Measurements from ENCODE around the gene MAX. TPM values are rescaled to one million over a fixed set of nuclear protein-coding genes. Genes with fewer than 3 reads are reported as not detected.

MAX gene
- total RNA-seq, 4 donors from 2014 or later, result 79.0 to 112 (median 90.4) TPM

DNA sequence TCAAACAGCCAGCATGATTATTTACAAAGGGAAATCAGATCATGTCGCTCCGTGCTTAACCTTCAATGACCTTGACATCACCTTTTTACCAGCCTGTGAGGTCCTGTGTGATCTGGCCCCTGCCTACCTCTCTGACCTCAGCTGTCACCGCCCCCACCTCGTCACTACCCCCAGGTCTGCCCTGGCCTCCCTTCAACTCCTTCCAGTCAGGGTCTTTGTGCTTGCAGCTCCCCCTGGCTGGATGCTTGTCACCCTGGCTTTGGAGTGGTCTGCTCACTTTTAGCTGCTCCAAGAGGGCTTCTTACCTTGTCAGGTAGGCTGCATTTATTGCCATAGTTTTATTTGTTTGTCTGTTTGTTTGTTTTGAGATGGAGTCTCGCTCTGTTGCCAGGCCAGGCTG is 8.2 kb upstream of the MAX start:
- 72% methylated on average over 5 of the region's 5 CpGs for WGBS
- Histone ChIP-seq H3K27me3 (no peaks in the 10 kb centered on the region), H3K27ac (no peak overlapping the region), H3K9me3 (no peaks in the 10 kb centered on the region), H3K4me1 (no peaks in the 10 kb centered on the region), H3K36me3 (no peaks in the 10 kb centered on the region), H3K4me3 (no peak overlapping the region)
- TF ChIP-seq POLR2AphosphoS5 (IDR thresholded peaks at IDR 0.05) (no peak), EP300 (IDR thresholded peaks at IDR 0.05) (no peak), POLR2A (IDR thresholded peaks at IDR 0.05) (no peak)
- TF ChIP-seq, protein P1, sequence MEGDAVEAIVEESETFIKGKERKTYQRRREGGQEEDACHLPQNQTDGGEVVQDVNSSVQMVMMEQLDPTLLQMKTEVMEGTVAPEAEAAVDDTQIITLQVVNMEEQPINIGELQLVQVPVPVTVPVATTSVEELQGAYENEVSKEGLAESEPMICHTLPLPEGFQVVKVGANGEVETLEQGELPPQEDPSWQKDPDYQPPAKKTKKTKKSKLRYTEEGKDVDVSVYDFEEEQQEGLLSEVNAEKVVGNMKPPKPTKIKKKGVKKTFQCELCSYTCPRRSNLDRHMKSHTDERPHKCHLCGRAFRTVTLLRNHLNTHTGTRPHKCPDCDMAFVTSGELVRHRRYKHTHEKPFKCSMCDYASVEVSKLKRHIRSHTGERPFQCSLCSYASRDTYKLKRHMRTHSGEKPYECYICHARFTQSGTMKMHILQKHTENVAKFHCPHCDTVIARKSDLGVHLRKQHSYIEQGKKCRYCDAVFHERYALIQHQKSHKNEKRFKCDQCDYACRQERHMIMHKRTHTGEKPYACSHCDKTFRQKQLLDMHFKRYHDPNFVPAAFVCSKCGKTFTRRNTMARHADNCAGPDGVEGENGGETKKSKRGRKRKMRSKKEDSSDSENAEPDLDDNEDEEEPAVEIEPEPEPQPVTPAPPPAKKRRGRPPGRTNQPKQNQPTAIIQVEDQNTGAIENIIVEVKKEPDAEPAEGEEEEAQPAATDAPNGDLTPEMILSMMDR (IDR thresholded peaks at IDR 0.05), result no peak
- DNase-seq (ENCODE audit: low spot score in 2 of 2), result no peak

DNA sequence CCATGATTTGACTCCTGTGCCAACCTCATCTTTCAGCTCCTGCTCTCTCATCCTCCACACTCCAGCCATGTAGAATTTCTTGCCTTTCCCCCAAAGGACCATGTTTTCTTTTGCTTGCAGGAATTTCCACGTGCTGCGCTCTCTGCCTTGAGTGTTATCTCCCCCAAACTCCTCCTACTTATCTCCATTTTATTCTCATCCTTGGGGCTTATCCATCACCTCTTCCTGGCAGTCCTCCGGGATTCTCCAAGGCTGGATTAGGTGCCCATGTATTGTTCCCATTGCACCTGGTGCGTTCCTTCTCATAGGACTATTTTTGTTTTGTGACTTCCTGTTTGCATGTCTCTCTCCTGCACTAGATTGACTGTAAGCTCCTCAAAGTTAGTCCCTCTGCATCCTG is 7.0 kb upstream of the MAX start:
- Histone ChIP-seq H3K27me3 (no peaks in the 10 kb centered on the region), H3K36me3 (no peaks in the 10 kb centered on the region), H3K9me3 (no peaks in the 10 kb centered on the region), H3K4me1 (no peaks in the 10 kb centered on the region), H3K4me3 (no peak overlapping the region), H3K27ac (no peak overlapping the region)
- 87% methylated on average over 4 of the region's 4 CpGs for WGBS
- TF ChIP-seq, protein P1 (IDR thresholded peaks at IDR 0.05), result no peak
- TF ChIP-seq POLR2A (IDR thresholded peaks at IDR 0.05), result no peak
- no peak for TF ChIP-seq EP300 (IDR thresholded peaks at IDR 0.05)
- no peak for TF ChIP-seq POLR2AphosphoS5 (IDR thresholded peaks at IDR 0.05)
- no peak for DNase-seq (ENCODE audit: low spot score in 2 of 2)

DNA sequence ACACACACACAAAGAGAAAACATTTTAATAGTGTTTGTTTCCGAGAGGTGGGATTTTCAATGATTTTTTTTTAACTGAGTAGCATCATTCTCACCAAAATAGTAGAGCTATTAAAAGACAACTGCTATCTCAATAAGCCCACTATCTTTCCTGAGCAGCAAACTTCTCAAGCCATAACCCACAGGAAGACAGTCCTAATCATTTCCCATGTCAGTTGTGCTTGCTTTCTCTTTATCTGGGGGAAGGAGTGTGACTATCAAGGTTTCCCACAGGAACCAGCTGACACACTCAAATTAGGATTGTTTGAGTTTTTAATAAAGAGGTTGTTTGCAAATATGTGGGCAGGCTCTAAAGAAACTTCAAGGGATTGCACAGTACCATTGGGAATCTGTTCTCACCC is 4.9 kb upstream of the MAX start:
- H3K27me3 ChIP-seq, result no peaks in the 10 kb centered on the region

DNA sequence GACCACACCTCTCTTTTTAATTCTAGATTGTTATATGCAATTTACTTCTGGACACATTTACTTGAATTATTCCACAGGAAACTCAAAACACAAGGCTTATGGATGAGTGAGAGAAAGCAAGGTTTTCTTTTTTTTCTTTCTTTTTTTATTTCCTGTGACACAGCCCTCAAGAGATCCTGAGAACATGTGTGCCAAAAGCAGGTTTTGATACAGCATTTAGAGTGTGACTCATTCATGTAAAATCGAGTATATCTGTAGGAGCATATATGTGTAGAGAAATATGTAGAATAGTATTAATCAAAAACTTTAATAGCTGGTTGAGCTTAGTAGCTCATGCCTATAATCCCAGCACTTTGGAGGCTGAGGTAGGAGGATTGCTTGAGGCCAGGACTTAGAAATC is 4.4 kb upstream of the MAX start:
- Histone ChIP-seq H3K27me3 (no peaks in the 10 kb centered on the region), H3K4me3 (no peak overlapping the region), H3K36me3 (no peaks in the 10 kb centered on the region), H3K9me3 (no peaks in the 10 kb centered on the region), H3K4me1 (peaks cover 6% of the 10 kb centered on the region), H3K27ac (no peak overlapping the region)
- DNase-seq (ENCODE audit: low spot score in 2 of 2), result no peak
- TF ChIP-seq EP300 (IDR thresholded peaks at IDR 0.05) (no peak), POLR2A (IDR thresholded peaks at IDR 0.05) (no peak), POLR2AphosphoS5 (IDR thresholded peaks at IDR 0.05) (no peak)
- TF ChIP-seq, protein P1 (IDR thresholded peaks at IDR 0.05), result no peak
- WGBS, result 33% methylated on average over 1 of the region's 1 CpG

More for the DNA sequence above, 4.9 kb upstream of the MAX start:
- peaks cover 6% of the 10 kb centered on the region for H3K4me1 ChIP-seq
- H3K9me3 ChIP-seq, result no peaks in the 10 kb centered on the region
- H3K27ac ChIP-seq, result no peak overlapping the region
- 100% methylated on average over 1 of the region's 1 CpG for WGBS
- H3K36me3 ChIP-seq, result no peaks in the 10 kb centered on the region
- no peak for TF ChIP-seq EP300 (IDR thresholded peaks at IDR 0.05)
- TF ChIP-seq, protein P1 (IDR thresholded peaks at IDR 0.05), result no peak
- TF ChIP-seq POLR2A (IDR thresholded peaks at IDR 0.05), result no peak
- TF ChIP-seq POLR2AphosphoS5 (IDR thresholded peaks at IDR 0.05), result no peak
- DNase-seq (ENCODE audit: low spot score in 2 of 2), result no peak
- H3K4me3 ChIP-seq, result no peak overlapping the region

DNA sequence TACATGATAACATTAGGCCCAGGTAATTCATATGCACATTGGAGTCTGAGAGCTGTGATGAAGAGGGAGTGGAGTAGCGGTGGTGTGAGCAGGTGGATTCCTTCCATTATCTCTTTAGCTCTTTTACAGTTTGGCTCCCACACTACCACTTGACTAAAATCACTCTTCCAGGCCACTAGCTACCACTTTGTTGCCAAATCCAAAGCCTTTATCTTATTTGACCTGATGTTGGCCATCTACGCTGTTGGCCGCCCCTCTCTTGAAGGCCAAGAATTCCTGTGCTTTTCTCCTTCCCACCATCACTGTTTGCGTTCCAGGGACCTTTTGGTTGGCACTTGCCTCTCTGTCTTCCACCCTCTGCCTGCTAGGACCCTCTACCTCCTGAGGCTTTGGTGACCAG is 4.0 kb upstream of the MAX start:
- no peak overlapping the region for H3K4me3 ChIP-seq
- no peak for TF ChIP-seq POLR2AphosphoS5 (IDR thresholded peaks at IDR 0.05)
- TF ChIP-seq, protein P1 (IDR thresholded peaks at IDR 0.05), result no peak
- no peak for TF ChIP-seq EP300 (IDR thresholded peaks at IDR 0.05)
- TF ChIP-seq POLR2A (IDR thresholded peaks at IDR 0.05), result no peak
- DNase-seq (ENCODE audit: low spot score in 2 of 2), result no peak
- H3K36me3 ChIP-seq, result no peaks in the 10 kb centered on the region
- no peaks in the 10 kb centered on the region for H3K27me3 ChIP-seq
- WGBS, result 89% methylated on average over 4 of the region's 4 CpGs
- peaks cover 8% of the 10 kb centered on the region for H3K4me1 ChIP-seq
- H3K27ac ChIP-seq, result no peak overlapping the region
- no peaks in the 10 kb centered on the region for H3K9me3 ChIP-seq
